Midbrain (tissue), 1 donor: ENCODE measurements around the gene CCDC187.

Source experiments
- DNase-seq: peaks from one replicate; lab custom pipeline; 2025; lab: John Stamatoyannopoulos, UW

Gene CCDC187

DNA sequence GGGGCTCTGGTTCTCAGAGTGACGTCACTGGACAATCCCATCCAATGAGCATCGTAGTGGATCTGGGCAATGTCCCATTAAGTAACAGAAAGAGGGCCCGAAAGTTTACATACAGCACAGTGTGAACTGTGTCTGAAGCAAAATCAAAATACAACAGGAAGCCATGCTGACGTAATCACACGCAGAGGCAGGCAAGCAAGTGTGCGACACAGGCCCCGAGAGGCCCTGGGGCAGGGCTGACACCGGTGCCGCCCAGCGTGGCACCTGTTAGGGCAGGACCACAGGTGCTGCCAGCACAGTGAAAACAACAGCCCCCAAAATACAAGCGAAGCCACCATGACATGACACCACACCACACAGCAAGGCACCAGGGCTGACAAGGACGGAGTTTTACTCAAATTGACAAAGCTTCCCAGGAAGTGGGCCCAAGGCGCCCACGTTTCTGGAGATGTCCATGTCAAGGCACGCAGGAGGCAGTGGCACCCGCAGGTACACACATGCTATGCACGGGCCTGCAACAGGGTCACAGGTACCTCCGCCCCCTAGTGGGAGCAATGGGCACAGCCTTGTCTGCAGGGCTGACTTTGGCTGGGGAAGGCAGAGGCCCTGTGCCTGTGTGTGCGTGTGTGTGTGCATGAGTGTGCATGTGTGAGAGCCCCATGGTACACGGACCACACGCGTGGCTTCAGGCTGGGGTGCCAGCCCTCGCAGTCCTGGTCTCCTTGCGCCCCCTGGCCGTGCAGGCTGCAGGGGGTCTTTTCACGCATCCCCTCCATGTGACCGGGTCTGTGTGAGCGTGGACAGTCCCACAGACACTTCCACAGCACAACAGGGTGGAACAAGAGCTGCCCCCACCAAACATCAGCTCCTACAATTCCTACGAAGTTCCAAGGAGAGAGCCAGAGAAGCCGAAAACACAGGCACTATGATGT is 77.9 kb downstream of the CCDC187 start:
- no peak for DNase-seq

DNA sequence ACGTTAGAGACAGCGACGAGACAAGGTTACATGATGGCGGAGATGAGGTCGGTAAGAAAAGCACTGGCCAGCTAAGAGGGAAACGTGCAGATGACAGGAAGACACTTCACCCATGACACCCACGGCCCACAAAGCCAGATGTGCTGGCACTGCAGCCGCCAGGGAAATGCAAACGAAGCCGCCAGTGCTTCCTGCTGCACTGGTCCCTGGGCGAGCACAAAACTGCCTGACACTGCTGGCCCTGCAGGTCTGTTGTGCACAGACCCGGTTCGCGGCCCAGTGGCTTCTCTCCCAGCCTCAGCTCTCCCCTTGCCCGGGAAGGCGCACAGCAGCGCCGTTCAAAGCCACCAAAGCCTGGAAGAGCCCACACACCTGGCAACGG is 78.5 kb downstream of the CCDC187 start:
- no peak for DNase-seq

DNA sequence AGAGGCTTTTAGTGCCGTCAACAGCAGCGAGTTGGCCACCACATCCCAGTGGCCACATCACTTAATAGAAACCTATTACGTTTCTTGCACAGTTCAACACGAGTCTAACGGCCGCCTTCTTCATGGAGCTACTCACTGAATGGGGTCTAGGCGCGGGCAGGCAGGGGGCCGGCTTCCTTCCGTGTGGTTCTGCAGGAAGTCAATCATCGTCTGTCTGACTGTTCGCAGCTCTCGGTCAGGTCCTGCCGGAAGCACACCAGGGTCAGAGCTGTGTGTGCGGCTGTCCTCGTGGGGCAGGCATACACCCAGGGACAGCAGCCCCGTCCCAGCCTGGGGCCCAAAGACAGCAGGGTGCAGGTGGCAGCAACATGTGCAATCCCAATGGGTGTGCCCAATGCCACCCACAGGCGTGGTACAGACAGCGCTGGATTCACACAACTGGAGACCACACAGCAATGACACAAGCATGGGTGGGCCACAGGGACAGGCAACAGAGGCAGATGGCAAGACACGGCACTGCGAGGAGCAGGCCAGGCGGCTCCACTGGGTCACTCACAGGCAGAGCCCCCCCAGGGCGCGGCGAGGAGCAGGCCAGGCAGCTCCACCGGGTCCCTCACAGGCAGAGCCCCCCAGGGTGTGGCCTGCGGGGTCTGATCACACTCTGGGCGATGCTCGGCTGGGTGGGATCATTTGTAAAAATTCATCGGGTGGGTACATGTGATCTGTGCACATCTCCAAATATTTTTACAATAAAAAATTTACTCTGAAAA is 79.8 kb downstream of the CCDC187 start:
- no peak for DNase-seq

DNA sequence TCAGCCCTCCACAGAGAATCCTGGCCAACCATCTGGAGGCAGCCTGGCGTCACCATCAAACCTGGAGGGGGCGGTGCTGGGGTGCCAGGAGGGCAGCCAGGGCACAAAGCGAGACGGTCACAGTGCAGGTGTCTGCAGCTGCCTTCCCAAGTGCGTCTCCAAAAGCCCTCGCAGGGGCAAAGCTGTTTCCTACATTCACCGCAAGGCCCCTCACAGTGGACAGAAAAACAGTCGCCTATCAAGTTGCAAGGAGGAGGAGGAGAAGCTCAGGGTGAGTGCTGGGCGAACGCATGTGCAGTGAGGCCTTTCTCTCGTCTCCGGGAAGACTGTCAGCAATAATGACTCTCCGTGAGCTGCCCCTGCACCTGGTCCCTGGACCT is 81.0 kb downstream of the CCDC187 start:
- DNase-seq, result no peak

DNA sequence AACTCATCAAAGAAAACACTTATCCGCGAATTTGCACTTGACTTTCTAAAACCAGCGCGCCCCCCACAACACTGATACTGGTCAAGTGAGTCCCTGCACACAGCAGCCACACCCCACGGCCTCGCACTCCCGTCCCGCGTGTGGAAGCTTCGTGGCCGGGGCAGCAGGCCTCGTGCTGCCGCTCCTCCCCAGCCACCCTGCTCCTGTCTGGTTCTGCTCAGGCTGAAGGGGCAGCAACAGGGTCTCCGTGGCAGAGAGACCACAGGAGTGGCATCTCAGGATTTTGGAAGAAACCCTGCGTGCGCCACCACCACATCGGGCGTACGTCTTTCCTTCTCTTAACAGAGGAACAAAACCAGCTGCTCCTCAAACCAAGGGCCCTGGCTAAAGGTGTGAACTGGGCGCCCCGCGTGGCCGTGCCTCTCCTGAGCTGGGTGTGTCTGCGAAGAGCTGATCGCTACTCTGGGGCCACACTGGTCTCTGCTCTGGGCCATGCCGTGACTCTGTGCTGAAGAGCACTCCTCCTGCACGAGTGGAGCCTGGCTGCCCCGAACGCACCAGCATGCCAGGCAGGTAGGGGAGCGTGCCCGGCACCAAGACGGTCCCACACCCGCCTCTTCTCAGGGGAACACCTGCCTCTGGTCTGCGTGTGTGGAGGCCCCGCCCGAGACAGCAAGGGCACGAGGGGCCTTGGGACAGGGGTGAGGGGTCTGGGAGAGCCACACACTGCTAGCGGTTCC is 81.6 kb downstream of the CCDC187 start:
- no peak for DNase-seq

DNA sequence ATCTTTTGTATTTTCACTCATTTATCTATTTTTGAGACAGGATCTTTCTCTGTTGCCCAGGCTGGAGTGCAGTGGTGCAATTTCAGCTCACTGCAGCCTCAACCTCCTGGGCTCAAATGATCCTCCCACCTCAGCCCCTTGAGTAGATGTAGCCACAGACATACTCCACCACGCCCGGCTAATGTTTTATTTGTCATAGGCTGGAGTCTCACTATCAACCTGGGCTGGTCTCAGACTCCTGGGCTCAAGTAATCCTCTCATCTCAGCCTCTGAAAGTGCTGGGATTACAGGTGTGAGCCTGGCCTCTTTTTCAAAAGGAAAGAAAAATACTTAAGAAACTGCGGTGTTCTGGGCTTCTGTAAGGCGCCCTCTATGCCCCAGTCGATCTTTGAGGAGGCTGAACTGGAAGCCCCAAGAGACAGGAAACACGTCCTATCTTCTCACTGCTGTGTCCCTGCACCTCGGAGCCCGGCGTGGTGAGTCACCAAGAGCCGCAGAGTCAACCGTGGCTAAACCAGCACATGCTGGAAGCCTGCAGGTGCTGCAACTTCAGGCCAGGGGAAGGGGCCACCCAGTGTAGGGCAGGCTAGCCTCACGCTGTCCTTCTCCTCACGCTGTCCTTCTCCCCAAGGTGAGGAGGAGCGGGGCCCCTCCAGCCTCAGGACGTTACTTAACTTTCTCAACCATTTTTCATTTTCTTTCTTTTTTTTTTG is 83.7 kb downstream of the CCDC187 start:
- DNase-seq, result no peak

DNA sequence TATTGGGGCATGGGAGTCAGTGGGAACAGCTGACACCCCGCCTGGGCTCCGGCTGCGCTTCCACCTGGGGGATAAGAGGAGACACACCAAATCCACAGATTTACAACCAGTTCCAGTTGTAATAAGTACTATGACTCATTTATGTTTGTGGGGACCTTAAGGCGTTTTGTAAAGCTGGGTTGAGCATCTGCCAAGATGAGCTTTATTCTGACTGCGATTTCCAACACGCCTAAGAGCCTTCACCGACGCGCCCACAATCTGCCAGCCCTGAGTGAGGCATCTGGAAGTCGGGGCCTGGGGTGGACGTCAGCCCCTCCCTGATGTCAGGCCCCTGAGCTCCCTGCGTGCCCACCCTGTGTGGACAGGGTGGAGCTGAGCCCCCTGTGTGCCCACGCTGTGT is 84.6 kb downstream of the CCDC187 start:
- DNase-seq, result no peak

DNA sequence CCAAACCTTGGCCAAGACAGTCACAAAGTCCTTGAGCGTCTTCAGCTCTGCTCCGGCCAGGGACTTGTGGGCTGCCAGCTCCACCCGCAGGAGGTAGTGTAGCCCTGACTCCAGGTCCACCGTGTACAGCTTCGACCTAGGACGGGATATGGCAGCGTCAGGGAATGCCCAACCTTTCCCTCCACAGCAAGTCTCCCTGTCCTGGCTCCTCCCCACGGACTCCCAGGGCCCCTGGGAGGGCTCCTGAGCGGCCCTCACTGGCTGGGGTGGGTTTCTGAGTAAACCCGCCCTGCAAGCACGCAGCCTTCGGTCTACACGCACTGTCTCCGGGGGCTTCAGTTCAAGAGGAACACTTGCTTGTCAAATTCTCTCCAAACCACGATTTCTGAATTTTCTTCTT is 85.2 kb downstream of the CCDC187 start:
- DNase-seq, result no peak

DNA sequence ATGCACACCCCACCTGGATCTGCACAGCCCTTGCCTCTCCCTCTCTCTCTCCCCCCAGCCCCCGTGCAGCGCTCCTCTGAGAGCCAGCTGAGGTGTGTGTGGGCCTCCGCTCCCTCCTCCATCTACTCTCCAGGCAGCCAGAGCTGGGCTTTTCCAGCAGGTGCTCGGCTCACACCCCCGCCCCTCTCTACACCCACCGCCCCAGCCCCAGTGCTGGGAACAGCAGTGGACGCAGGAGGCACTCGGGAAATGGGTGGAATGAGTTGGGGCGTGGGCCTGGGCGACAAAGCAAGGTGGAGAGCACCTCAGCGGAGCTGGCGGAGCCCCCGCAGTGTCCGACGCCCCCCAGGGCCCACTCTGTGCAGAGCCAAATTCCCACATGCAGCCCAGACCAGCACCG is 85.6 kb downstream of the CCDC187 start:
- no peak for DNase-seq

DNA sequence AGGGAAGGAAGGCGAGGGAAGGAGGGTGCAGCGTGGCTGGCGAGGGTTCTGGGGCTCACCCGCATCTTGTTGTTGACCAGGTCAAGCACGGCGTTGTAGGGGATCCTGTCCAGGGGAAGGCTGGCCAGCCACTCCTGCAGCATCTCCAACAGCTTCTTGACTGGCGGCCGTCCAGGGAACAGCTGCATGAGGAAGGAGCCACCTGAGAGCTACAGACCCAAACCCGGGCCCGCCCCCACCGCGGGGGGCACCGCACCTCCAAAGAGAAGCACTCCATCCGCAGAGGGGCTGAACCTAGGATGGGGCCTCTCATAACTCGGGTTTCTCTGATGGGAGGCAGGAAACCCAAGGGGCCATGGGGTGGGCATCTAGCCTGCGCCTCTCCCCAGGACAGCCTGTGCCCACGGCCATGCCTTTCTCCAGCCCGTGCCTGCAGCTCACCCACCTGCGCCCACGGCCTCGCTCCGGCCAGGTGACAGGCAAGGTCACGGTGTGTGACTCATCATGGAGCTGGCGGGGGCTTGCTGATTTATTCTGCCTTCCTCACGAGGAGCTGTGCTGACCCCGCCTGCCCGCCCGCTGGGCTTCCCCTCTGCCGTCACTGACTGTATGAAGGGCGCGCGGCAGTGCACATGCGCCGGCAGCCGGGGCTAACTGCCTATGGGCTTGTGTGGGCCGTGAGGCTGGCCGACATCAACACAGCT is 87.2 kb downstream of the CCDC187 start:
- DNase-seq, result no peak

DNA sequence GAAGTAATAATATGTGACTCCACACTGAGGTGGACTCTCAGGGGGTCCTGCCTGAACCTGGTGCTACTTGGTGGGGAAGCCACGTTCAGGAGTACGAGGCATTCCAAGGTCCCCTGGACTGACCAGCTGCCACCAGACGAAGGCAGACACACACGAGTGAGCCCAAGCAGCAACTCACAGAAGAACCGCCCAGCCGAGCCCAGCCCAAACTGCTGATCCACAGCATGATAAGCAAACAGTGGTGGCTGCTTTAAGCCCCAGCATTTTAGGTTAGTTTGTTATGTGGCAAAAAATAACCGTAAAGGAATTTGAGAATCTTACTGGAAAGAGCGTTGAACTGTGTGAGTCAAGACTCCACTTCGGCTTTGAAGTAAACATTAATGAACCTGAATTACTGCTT is 90.2 kb downstream of the CCDC187 start:
- no peak for DNase-seq

DNA sequence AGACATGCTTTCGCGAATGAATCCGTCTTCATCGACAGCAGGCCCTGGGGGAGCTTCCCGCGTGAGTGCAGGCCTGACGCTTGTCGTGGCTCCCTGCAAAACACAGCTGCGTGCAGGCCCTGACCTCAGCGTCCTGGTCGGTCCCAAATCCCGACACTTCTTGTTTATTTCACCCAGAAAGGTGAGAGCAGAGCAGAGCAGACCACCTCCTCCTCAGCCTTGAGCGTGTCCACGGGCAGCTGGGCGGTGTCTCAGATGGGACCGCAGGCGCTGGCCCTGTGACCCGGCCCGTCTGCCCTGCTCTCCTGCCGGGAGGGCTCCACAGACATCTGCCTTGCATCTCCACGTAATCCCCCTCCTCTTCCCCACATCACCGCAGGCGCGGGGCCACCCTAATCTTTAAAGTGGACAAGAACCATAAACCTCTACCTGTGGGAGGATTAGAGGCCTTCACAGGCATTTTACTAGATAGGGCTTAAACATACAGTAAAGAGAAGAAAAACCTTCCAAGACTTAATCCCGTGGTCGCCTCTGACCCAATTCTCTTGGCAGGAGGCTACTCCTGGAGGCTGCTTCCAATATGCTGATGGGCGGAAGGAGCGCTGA is 91.4 kb downstream of the CCDC187 start:
- no peak for DNase-seq

DNA sequence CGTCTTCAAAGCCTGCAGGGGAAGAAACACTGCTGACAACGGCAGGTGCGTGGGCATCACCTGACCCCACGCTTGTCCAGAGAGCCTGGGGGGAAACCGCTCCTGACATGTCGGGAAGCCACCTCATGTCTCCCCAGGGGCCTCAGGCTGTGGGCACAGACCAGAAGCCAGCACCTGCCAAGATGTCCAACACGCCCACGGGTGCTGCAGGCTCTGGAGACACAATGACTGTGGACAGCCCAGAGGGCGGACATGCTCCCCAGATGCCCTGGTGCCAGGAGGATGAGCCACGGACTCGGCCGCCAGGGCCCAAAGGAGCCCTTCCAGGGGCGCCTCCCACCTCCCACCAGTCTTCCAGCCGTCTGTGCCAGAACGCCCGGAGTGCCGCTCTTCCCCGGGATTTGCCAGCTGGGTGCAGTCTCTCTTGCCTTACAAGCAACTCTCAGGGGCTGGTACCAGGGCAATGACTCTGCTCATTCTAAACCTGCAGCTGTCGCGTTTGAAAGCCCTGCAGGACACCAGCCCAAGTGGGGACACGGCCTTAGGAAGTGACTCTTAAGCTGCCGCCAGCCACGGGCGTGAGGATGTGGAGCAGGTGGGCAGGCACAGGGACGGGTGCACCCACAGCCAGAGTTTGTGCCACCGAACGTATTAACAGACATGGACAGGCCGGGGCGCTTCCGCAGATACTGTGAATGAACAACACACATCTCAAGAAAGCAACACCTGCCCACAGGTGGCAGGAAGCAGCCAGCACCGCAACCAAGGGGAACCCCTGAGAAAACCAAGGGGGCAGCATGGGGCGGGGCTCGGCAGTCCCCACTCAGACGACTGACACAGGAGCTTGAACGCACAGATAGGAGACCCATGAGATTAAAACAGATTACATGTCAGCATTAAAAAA is 92.2 kb downstream of the CCDC187 start:
- DNase-seq, result no peak

DNA sequence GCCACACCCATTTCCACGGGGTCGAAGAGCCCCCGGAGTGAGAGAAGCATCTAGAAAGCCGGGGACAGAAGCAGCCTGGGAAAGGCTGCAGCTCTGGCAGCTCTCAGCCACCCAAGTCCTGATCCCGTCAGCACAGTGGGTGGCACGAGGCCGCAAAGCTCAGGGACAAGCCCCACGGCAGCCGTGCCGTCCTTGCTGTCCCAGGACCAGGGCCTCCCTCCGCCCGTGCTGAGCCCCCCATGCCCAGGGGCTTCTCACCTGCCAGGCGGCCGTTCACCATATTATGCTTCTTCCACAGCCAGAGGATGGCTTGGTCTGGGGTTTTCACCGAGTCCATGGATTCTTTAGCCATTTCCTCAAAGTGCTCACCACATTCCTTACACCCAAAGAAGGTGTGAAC is 92.9 kb downstream of the CCDC187 start:
- no peak for DNase-seq

DNA sequence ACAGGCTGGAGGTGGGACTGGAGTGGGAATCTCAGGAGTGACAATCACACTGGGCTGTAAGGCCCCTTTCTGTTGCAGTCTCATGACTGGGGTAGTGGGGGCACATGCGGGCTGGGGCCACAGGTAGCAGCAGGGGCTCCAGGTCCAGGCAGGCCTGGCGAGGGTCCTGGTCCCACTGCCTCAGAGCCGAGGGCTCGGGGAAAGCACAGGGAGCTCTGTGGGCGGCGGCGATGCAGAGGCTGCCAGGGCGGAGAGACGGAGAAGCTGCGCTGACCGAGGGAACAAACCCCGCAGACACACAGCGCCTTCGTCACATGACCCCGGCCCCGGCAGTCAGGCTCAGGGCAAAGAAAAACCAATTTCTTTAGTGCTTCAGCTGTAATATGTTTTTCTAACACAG is 93.6 kb downstream of the CCDC187 start:
- DNase-seq, result no peak

DNA sequence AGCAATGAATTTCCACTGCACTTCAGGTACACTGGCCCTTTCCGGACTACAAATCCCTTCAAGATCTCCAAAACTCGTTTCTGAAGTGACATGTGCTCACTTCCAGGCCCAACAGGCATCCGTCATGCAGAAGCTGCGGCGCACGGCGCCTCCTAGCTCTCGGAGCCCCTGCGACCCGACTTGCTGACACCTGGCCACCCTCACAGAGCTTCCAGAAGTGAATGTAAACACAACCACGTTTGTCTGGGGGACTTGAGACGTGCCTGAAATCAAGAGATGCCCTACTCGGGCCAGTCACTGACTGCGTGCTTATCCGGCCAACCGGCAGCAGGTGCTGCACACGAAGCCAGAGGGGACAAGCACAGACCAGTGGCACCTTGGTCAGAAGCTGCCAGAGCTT is 94.1 kb downstream of the CCDC187 start:
- no peak for DNase-seq

DNA sequence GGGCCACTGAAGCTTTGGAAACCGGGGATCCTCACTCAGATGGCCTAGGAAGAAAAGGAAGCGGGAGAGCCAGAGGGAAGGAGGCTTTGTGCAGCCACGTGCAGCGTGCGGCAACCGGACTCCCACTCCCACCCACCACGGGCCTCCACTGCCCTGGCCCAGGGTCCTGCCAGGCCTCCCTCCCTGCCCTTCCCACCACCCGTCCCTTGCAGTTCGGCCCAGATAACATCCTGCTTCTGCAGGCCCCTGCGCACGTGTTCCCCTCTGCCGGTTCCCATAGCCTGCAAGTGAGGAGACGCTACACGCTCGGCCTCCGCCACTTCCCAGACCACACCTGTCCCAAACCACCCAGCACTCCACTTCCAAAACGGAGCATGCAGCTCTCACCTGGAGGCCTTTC is 94.7 kb downstream of the CCDC187 start:
- no peak for DNase-seq

DNA sequence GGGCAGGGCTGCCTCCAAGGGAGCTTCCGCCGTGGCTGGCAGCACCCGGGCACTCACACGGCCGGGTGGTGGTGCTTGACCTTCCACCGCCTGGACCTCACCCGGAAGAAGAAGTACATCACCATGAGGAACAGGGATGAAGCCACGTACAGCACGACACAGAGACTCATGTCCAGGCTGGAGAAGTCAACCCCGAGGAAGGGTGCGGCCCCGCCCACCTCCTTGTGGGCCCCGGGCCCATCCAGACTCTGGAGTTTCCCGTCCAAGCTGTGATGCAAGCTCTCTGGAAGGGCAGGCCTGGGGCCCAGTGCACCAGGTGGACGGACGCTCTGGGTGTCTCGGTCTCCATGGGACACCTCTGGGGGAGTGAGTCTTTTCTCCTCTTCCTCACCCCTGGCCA is 95.2 kb downstream of the CCDC187 start:
- DNase-seq, result no peak

DNA sequence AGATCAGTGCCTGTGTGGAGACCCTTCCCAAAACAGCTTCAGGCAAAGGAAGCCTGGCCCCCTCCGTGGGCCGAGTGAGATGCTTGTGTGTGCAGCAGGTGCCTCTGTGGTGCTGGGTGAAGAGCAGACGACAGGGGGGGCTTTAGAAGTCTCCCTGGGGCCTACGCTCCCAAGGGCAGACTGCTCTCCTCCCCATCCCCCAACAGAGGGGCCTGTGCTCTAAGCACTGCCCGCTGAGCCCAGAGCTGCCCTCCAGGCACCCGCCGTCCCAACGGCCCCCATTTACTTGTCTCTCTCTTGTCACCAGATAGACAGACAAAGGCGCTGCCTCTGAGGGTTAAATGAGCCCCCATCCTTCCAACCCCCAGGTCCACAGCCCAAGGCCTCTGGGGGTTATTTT is 96.3 kb downstream of the CCDC187 start:
- DNase-seq, result no peak
